HG03066 (cell line): ENCODE measurements around the gene ATP6V0E2.

Experiments
- ATAC-seq: cut with Tn5 transposase; IDR thresholded peaks from one replicate; pipeline ENCODE4 v1.9.1; 2021; ENCODE audit warnings: low read depth; ENCODE audit not compliant: unreplicated experiment

The ATP6V0E2 gene

DNA sequence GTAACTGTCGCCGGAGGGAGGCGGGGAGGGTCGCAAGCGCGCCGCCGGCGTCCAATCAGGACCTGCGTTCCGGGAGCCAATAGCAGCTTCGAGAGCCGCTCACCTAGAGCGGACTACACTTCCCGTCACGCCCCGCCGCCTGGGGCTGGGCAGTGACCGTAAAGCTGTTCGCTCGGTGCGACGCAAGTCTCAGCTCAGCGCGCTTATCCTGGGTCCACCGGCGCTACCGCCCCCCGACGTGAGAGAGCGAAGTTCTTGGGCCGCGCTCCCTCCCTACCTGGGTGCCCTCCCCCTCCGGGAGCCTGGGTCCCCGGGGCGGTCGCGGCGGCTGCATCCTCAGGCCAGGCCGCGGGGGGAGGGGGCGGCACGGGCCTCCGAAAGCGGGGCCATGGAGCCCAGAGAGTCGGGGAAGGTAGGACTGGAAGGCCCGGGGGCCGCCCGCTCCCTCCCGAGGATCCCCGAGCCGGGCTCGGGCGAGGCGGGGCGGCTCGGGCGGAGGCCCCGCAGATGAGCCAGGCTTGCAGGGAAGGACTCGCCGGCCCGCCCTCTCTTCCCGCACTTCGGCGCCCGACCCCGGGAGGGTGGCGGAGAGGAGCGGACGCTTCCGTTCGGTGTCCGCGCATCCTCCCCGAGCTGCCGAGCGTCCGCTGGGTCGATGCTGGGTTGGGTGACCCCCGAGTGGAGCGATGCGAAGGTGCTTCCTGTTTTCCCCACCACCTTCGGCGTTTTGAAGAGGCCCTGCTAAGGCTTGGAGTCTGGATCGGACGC, 35.4 kb upstream of the ATP6V0E2 start, which contains the start of gene ZNF862:
Gene ZNF862, plus strand, starts transcription at position 152 of the 768 bp plus-strand sequence. Its CDS starts 237 bp downstream, at position 389.
- peak; percentile 97 for ATAC-seq

DNA sequence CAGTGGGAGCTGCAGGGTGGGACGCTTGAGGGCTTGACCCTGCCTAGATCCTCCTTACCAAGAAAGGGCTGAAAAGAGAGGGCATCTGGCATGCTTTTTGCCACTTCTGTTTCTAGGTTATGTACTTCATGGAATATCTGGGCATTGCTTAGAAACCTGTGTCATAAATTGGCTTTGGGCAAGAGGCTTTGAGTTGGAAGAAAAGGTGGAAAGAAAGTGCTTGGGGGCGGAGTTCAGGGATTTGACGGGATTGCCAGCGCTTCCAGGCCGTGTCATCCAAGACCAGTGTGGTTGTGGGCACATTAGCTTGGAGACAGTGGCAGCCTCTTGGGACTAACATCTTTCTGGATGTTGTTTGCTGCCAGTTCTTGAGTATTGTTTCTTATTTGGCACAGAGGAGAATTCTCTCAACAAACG, 34.8 kb upstream of the ATP6V0E2 start:
- ATAC-seq = no peak

DNA sequence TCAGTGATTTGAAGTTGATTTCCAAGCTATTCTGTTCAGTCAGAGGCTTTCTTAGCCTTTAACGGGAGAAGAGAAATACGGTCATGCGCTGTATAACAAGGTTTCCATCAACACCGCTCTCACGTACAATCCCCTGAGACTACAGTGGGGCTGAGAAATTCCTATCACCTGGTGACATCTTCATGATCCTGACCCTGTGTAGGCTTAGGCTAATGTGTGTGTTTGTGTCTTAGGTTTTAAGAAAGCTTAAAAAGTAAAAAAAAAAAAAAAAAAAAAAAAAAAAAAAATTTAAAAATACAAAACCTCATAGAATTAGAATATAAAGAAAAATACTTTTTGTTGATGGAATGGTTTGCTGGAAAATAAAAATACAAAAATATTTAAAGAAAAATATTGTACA, 33.8 kb upstream of the ATP6V0E2 start:
- ATAC-seq = no peak

DNA sequence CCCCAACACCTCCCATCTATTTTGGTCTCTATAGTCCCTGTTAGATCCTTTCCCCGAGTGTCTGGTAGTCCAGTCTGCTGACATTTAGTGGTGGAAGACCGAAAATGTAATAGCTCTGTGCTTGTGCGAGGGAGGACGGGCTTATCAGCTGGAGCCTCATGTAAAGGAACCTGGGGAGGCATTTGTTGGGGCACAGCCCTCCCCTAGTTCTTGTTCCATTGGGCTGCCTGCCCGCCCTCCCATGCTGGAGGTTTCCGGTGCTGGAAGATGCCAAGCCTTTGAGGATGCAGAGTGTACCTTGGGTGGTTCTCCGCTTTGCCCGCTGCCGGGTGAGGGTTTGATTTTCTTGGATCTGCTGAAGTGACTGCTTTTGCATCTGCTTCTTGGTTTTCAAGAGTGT, 30.2 kb upstream of the ATP6V0E2 start:
- no peak for ATAC-seq

DNA sequence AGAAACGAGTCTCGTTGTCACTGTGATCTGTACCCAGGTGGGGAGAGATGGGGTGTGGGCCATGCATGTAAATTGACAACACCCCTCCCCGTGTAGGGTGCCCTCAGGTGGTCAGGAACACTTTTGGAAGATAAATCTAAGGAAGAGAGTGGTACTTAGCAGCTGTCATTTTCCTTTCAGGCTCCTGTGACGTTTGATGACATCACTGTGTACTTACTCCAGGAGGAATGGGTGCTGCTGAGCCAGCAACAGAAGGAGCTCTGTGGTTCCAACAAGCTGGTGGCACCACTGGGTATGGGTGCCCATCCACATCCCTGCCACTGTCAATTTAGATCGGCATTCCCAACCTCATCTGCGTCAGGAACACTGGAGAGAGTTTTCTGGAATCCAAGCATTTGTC, 29.3 kb upstream of the ATP6V0E2 start:
- no peak for ATAC-seq

DNA sequence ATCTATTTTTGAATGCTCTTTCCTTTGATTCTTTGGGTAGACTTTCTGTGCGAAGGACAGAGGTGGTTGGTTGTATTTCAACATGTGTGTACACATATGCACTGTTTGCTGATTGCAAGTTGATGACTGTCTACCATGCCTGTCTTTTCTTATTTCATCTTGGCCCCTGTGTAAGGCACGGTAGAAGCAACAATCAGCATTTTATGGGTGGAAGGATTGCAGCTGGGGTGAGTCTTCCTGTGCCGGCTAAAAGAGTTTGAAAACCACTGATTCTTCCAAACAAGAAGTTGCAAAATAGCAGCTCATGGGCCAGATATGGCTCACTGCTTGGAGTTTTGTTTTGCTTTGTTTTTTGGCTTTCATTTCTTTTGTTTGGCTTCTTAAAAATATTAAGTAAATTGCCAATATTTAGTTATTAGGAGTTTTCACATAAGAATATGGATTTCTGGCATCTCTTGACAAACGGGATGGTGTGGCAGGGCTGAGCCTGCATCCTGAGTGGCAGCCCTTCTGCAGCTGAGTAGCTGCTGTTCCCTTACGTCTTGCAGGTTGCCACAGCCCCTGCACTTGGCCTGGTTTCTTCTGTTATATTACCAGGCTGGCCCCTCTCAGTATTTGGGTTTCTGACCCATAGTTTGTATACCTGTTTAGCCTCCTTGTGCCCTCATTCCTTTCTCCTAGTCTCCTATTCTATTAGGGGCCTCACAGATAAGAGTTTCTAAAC, 28.4 kb upstream of the ATP6V0E2 start:
- no peak for ATAC-seq

DNA sequence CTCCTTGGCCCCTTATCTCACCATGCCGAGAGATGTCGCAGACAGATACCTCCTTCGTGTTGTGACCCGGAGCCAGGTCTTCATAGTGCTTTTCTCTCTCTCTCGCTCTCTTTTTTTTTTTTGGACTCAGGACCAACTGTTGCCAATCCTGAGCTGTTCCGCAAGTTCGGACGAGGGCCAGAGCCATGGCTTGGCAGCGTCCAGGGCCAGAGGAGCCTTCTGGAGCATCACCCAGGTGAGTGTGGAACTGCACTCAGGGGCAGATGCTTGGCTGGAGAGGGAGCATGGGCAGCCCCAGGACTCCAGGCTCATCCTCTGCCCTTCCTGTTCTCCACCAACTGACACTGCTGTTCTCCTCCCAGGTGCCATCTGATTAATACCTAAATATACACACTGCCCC, 27.7 kb upstream of the ATP6V0E2 start:
- ATAC-seq = no peak

DNA sequence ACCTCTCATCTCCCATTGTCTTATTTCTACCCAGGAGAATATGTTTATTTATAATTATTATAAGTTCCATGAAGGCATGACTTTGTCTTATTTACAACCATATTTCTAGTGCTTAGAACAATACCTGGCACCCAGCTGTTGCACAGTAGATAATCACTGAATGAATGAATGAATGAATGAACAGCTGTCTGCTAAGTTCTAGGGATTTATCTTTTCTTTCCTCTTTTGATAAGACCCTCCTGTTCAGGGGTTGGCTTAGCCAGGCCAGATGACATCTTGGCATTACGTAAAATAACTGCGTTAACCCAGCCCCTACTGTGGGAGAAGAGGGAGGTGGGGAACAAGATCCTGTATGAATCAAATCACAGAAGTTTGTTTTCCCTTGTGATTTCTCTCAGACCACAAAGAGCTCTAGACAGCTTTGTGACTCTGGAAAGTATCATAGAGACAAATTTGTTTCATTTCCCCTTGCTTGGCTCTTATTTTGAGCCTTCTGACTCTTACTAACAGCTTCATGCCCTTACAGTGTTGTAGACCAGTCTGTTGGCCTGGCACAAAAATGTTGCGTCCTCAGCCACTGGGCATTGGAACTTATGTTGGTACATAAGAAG, 27.2 kb upstream of the ATP6V0E2 start:
- ATAC-seq = peak; percentile 86

DNA sequence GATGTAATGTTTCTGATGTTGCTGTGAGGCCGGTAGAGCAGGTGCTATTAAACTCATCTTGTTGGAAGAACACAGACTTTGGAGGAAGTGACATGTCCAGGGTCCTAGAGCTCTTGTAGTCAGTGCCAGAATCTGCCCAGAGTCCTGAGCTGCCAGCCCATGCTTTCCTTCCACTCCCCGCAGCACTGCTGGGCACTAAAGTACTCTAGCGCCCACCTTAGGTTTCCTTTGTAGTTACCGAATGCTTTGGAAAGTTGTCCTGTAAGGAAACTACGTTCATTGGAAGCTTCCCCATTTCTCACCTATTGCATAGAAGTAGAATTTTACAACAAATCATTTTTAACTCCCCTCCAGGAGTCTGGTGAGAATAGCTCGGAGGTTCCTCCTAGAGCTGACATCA, 24.6 kb upstream of the ATP6V0E2 start:
- no peak for ATAC-seq

DNA sequence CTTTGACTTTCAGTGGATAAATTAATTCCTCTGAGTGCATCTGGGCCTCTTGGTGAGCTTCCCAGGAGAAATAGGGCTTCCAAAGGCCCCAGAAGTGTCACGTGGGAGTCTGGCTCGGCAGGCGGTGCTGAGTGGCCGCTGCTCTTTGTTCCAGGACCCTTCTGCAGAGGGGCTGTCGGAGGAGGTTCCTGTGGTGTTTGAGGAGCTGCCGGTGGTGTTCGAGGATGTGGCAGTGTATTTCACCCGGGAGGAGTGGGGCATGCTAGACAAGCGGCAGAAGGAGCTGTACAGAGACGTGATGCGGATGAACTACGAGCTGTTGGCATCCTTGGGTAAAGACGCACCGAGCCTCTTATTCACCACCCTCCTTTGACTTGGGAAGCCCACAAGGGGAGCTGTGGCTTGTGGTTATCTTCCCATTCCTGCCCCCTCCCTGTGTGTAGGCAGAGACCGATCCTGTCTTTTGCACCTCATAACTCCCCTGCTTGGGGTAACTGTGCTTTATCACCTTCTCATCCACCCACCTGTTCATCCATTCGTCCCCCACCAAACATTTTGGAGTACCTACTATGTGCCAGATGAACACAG, 23.7 kb upstream of the ATP6V0E2 start:
- ATAC-seq = no peak

DNA sequence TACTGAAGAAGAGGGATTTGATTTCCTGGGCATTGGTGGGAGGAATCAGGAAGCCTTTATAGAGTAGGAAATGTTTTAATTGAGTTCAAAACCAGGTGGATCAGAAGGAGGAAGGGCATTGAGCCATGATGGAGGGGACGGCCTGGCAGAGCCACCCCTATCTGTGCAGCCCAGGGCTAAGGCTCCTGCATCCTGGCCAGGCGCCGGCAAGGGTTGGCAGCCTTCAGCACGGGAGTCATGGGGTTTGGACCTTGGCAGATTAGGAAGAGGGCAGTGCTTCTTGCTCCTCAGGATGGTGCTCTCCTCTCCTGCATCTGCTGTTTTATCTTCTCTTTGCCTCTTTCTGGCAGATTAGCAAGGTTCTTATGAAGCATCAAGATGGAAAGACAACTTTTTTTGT, 23.1 kb upstream of the ATP6V0E2 start:
- no peak for ATAC-seq

DNA sequence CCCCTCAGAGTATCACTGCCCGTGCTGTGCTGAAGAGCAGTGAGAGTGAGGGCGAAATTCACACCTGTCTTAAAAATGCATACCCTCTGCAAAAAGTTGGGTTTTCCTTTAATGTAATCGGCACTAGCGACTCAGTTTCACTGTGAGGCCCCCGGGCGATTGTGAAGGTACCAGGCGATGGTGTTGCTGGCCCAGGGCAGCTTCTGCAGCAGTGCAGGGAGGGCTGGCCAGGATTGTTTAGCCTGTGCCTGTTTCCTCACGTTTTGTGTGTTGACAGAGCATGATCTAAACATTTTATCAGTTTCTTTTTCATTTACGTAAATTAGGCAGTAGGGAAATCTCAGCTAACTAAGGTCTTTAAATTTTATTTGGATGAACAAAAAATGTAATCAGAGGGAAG, 22.3 kb upstream of the ATP6V0E2 start:
- ATAC-seq = no peak

DNA sequence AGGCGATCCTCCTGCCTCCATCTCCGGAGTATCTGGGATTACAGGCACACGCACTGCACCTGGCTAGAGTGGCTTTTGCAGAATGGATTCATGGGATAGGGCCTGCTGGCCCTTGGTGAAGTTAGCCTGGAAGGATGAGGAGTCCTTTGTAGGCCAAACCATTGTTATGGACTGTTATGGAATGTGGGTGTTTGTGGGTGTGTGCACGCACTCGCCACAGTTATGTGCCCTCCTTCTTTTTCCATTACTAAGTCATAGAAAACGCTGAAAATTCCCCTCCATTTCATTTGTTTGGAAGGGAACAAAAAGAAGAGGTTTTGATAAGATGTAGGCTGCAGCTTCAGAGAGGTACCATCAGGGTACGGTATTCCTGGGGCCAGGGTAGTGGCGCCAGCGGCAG, 20.6 kb upstream of the ATP6V0E2 start:
- no peak for ATAC-seq

DNA sequence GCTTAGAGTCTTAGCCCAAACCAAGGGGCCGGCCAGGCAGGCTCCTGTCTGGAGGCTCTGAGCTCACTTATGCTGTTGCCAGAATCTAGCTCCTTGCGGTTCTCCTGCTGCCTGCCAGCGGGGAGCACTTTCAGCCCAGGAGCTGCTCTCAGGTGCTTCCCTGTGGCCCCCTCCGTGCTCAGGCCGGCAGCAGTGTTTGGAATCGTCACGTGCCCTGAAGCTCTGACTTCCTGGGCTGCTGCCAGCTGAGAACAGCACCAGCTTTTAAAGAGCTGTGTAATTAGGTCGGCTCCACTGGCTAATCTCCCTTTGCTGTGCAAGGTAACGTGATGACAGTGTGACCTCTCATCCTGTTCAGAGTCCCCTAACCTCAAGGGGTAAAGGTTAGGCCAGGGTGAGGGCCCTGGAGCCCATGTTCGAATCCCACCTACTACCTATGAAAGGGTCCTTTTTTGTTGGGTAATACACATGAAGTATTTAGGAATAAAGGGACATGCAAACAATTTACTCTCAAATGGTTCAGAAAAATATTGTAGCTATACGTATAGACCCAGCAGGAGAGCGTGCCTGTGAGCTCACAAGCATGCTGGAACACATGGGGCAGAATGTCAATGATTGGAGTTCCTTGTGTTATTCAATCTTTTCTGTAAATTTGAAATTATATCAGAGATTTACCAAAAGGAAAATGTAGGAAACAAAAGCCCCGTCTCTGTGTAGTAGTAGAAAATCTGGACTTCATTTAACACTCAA, 19.0 kb upstream of the ATP6V0E2 start:
- ATAC-seq = no peak

DNA sequence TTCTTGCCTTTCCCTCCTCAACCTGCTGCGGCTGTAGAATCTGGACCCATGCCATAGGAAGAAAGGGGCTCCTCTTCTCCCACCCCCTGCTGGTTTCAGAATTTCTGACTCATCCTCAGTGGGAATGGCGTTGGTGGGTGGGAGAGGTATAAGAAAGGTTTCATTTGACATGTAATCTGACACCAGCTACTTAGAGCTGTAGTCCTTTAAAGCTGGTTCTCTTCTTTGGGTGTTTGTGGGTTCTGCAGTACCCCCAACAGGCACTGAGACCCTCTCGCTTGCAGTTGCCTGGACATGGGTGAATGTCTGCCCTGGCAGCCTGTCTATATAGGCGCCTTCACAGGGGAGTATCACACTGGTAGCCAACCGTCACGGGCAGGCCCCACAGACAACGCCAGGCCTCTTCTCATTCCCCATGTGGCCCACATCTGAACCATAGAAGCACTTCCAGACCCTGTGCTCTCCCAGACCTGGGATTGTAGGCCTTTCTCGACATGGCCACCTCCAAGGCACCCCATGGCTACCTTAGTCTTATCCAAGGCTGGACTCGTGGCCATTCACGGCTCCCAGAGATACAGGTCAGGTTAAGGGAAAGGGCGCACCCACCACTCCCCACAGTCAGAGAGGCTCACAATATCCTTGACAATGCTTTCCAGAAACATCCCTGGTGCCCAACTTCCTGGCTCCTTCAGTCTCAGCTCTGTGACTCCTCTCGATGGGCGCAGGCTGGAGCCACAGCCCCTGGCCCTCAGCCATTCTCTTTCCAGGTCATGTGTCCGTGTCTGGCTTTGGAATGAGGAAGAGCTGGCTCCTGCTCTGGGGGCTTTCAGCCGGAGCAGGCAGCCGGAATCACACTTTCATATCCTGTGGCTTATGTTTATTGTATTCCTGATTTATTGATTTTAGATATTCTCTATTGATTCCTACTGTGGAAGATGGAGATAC, 18.1 kb upstream of the ATP6V0E2 start:
- ATAC-seq = no peak

DNA sequence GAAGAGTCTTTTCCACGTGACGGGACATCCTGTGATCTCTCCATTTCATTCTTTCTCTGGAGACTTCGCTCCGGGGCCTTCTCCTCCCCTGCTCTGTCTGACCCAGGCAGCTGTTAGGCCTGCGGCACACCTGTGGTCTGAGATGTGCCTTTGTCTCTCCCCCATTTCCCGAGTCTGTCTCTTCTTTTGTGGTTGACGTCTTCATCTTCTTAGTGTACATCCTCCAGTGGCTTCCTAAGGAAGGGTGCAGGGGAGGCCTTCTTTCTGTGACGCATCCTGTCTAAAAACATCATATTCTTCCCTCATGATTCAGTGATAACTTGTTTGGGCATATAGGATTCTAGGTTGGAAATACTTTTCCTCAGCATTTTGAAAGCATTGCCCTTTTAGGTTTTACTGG, 17.2 kb upstream of the ATP6V0E2 start:
- no peak for ATAC-seq

DNA sequence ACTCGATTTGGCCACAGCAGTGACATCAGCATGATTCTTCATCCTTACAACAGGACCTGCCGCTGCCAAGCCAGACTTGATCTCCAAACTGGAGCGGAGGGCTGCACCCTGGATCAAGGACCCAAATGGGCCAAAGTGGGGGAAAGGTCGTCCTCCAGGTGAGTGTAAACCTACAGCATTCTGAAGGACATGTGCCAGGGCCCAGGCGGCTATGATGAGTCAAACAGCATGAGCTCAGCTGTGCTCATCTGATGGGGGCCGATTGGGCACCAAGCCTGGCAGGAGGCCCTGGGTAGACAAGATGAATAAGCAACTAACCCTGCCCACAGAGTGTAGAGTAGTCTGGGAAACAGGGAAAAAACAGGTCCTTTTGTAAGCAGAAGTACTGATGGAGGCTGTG, 14.4 kb upstream of the ATP6V0E2 start:
- ATAC-seq = no peak

DNA sequence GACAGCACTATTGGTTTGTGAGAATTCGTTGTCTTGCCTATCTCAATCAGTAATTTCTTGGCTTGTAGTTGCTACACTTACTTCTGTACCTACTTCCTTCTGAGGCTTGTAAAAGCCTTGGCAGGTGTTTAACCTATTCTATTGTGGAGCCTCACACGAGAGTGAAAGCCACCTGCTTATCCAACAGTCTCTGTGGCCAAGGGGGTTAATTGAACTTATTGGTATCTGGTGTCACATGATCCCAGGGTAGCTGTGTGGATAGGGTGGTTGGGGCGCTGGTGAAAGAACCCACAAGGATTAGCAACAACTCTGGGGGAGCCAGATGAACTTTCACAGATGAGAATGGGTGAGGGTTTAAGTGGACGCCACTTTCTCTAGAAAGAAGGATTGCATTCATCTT, 13.9 kb upstream of the ATP6V0E2 start:
- no peak for ATAC-seq
